IMR-90 (cell line): ENCODE data around the gene BRF1. TPM values are rescaled to one million over a fixed set of nuclear protein-coding genes. Genes with fewer than 3 reads are reported as not detected.

Experiments
- ATAC-seq: fragments of 200-7000 bp; cut with Tn5 transposase; 2 replicates; pipeline ENCODE4 v1.9.1; 2020; ENCODE audit warnings: low read depth, mild to moderate bottlenecking, moderate library complexity
- BruUV-seq: library from RNA; stranded (reverse); fragments of 400-500 nt; replicated peaks from 2 replicates; lab custom pipeline; 2021; lab: Mats Ljungman, UMichigan
- CTCF ChIA-PET: fragments of 300-600 bp; formaldehyde crosslinking; extraction: SDS; loops from one replicate; lab custom pipeline; 2021; ENCODE audit warnings: antibody characterized with exemption; lab: Yijun Ruan, JAX
- POLR2A ChIA-PET: fragments of 300-600 bp; sonication (Branson Sonifier 250); formaldehyde crosslinking; loops from one replicate; lab custom pipeline; 2022; ENCODE audit warnings: antibody characterized with exemption; ENCODE audit not compliant: unreplicated experiment; lab: Charles Lee
- DNase-seq: peaks from one replicate; pipeline ENCODE4 v3.0.0; 2013
- H2AFZ ChIP-seq: replicated peaks from 2 replicates; pipeline ENCODE3; 2013; ENCODE audit warnings: low read length, mild to moderate bottlenecking; ENCODE audit not compliant: poor library complexity
- H2AK5ac ChIP-seq: 2 replicates; pipeline ENCODE4 v1.6.1; 2013; ENCODE audit warnings: low read depth, low read length, inconsistent platforms
- H2AK9ac ChIP-seq: replicated peaks from 2 replicates; pipeline ENCODE3; 2013; ENCODE audit warnings: mild to moderate bottlenecking, low read depth, low read length, moderate library complexity; ENCODE audit not compliant: poor library complexity
- H2BK120ac ChIP-seq: 2 replicates; pipeline ENCODE4 v1.6.1; 2013; ENCODE audit warnings: low read depth, low read length, inconsistent platforms
- H2BK15ac ChIP-seq: 3 replicates; pipeline ENCODE4 v1.6.1; 2013; ENCODE audit warnings: low read depth, low read length, inconsistent platforms
- H2BK20ac ChIP-seq: 2 replicates; pipeline ENCODE4 v1.6.1; 2013; ENCODE audit warnings: low read depth, mild to moderate bottlenecking, inconsistent platforms, low read length, moderate library complexity
- H2BK5ac ChIP-seq: 2 replicates; pipeline ENCODE4 v1.6.1; 2013; ENCODE audit warnings: mild to moderate bottlenecking, low read depth, low read length, inconsistent platforms; ENCODE audit not compliant: poor library complexity, severe bottlenecking
- H3K14ac ChIP-seq: replicated peaks from 2 replicates; pipeline ENCODE4 v1.6.1; 2013; ENCODE audit warnings: low read depth, low read length, inconsistent platforms
- H3K18ac ChIP-seq: 2 replicates; pipeline ENCODE4 v1.6.1; 2013; ENCODE audit warnings: low read depth, low read length, control low read depth
- H3K23ac ChIP-seq: 2 replicates; pipeline ENCODE4 v1.6.1; 2013; ENCODE audit warnings: low read depth, low read length, inconsistent platforms
- H3K27ac ChIP-seq: 2 replicates; pipeline ENCODE4 v1.5.1; 2013; ENCODE audit warnings: mild to moderate bottlenecking, control low read depth, low read length; ENCODE audit not compliant: insufficient read depth
- H3K27me3 ChIP-seq: 2 replicates; pipeline ENCODE4 v1.6.1; 2013; ENCODE audit warnings: low read length; ENCODE audit not compliant: control insufficient read depth, insufficient read depth
- H3K36me3 ChIP-seq: 2 replicates; pipeline ENCODE4 v1.6.1; 2013; ENCODE audit warnings: low read length, mixed read lengths; ENCODE audit not compliant: control insufficient read depth, insufficient read depth
- H3K4ac ChIP-seq: 2 replicates; pipeline ENCODE4 v1.6.1; 2013; ENCODE audit warnings: low read depth, low read length, inconsistent platforms
- H3K4me1 ChIP-seq: 2 replicates; pipeline ENCODE4 v1.6.1; 2013; ENCODE audit warnings: low read length, mixed read lengths; ENCODE audit not compliant: control insufficient read depth, insufficient read depth
- H3K4me2 ChIP-seq: 2 replicates; pipeline ENCODE4 v1.6.1; 2013; ENCODE audit warnings: low read depth, mild to moderate bottlenecking, control low read depth, low read length, moderate library complexity
- H3K4me3 ChIP-seq: 2 replicates; pipeline ENCODE4 v1.5.1; 2013; ENCODE audit warnings: low read depth, mild to moderate bottlenecking, control low read depth, low read length, moderate library complexity; ENCODE audit not compliant: insufficient read depth
- H3K56ac ChIP-seq: 2 replicates; pipeline ENCODE4 v1.6.1; 2013; ENCODE audit warnings: low read length, inconsistent platforms; ENCODE audit not compliant: insufficient read depth; ENCODE audit errors: extremely low read depth
- H3K79me1 ChIP-seq, 2 experiments: 2 replicates each; pipeline ENCODE4 v1.6.1; 2013; ENCODE audit warnings: low read length in 2 of 2, inconsistent platforms in 1 of 2, low read depth in 1 of 2
- H3K9ac ChIP-seq: 2 replicates; pipeline ENCODE4 v1.6.1; 2013; ENCODE audit warnings: low read depth, low read length, control low read depth
- H3K9me1 ChIP-seq: 2 replicates; pipeline ENCODE4 v1.6.1; 2013; ENCODE audit warnings: low read length, inconsistent platforms; ENCODE audit not compliant: insufficient read depth
- H3K9me3 ChIP-seq: 2 replicates; pipeline ENCODE4 v1.6.1; 2013; ENCODE audit warnings: low read length; ENCODE audit not compliant: control insufficient read depth, insufficient read depth
- H4K20me1 ChIP-seq: 2 replicates; pipeline ENCODE4 v1.6.1; 2013; ENCODE audit warnings: low read length, inconsistent platforms; ENCODE audit not compliant: insufficient read depth
- H4K5ac ChIP-seq: 2 replicates; pipeline ENCODE4 v1.6.1; 2013; ENCODE audit warnings: mild to moderate bottlenecking, low read depth, low read length, control low read depth
- H4K8ac ChIP-seq, 2 experiments: 2 replicates each; pipeline ENCODE4 v1.6.1; 2013; ENCODE audit warnings: low read depth in 2 of 2, low read length in 2 of 2, control low read depth in 1 of 2, inconsistent platforms in 1 of 2
- H4K91ac ChIP-seq: 2 replicates; pipeline ENCODE4 v1.6.1; 2013; ENCODE audit warnings: low read depth, low read length, inconsistent platforms; ENCODE audit not compliant: insufficient read depth
- CEBPB ChIP-seq: IDR thresholded peaks from 2 replicates; pipeline ENCODE4 v1.6.1; 2012; ENCODE audit warnings: low read depth, low read length, improper control_type of control experiment
- ELK1 ChIP-seq: fragments of 150-350 bp; IDR thresholded peaks from 2 replicates; pipeline ENCODE4 v1.6.1; 2016; ENCODE audit warnings: low read depth, mild to moderate bottlenecking, low read length, moderate library complexity, borderline replicate concordance
- MAFK ChIP-seq: IDR thresholded peaks from 2 replicates; pipeline ENCODE4 v1.6.1; 2012; ENCODE audit warnings: low read depth, low read length, improper control_type of control experiment
- POLR2A ChIP-seq: IDR thresholded peaks from 2 replicates; pipeline ENCODE4 v1.6.1; 2012; ENCODE audit warnings: mild to moderate bottlenecking, low read depth, low read length
- WGBS, 2 experiments: methylation state at CpG; one replicate each; pipeline versions ENCODE4 v1.1.5 to v1.1.7; 2013; ENCODE audit warnings: missing lambda C conversion rate in 2 of 2; ENCODE audit not compliant: insufficient read length in 1 of 2; ENCODE audit errors: extremely low coverage in 2 of 2; 5-methylcytosine and 5-hydroxymethylcytosine counted together
- dilution Hi-C: fragments of 300-500 bp; cut with HindIII; formaldehyde crosslinking; loops from one replicate; pipeline ENCODE4 v1.14.3; 2018; ENCODE audit warnings: low sequenced_read_pairs; ENCODE audit not compliant: unreplicated experiment
- in situ Hi-C: fragments of 300-500 bp; cut with MboI; formaldehyde crosslinking; loops from 3 replicates; pipeline ENCODE4 v1.14.3; 2019; ENCODE audit warnings: low sequenced_read_pairs, inconsistent platforms, mixed read lengths
- intact Hi-C: fragments of 100-400 bp; cut with micrococcal nuclease; formaldehyde crosslinking; loops from 2 replicates; pipeline ENCODE4 v1.10.0; 2022
- polyA plus RNA-seq, 3 experiments: library from polyadenylated mRNA; depleted of rRNA; stranded (reverse); fragments of >200 nt; gene quantifications; 2 replicates each; pipeline ENCODE4 v1.2.3, GENCODE V29; 2012; ENCODE audit warnings: low replicate concordance in 1 of 3
- total RNA-seq: library from RNA; depleted of rRNA; stranded (reverse); fragments of >200 nt; gene quantifications from 2 replicates; pipeline ENCODE4 v1.2.3, GENCODE V29; 2012

BRF1 gene
- total and polyA plus RNA-seq, 2 of the 4 experiments (the other 2 are of a cell fraction), result 12.4 to 16.7 TPM

- dilution Hi-C loops, result no loop called here
Measured at GRCh38 chr14:105349992-105350391, 49.2 kb upstream of the BRF1 start.

More at GRCh38 chr14:105349992-105350391, 49.2 kb upstream of the BRF1 start:
- Histone ChIP-seq H2BK20ac (no peak overlapping the region), H3K36me3 (peaks cover 2% of the 10 kb centered on the region), H3K4me3 (no peak overlapping the region), H3K56ac (no peak overlapping the region), H2AFZ (no peak overlapping the region), H4K5ac (no peak overlapping the region), H3K9me1 (no peaks in the 10 kb centered on the region; the same call in 1 of the 2 replicates), H3K4ac (no peak overlapping the region), H2AK9ac (no peak overlapping the region), H4K20me1 (peaks cover 15% of the 10 kb centered on the region), H2BK120ac (no peak overlapping the region), H2AK5ac (no peak overlapping the region), H3K23ac (no peak overlapping the region), H2BK15ac (no peak overlapping the region), H2BK5ac (no peak overlapping the region), H4K8ac (no peak overlapping the region), H3K79me1 (peaks cover 10 to 22% of the 10 kb centered on the region in 2 experiments), H3K4me2 (no peak overlapping the region), H3K4me1 (peaks cover 3% of the 10 kb centered on the region; the same call in 1 of the 2 replicates), H3K27ac (no peak overlapping the region), H3K18ac (no peak overlapping the region), H3K27me3 (no peaks in the 10 kb centered on the region), H3K9ac (no peak overlapping the region), H3K14ac (no peak overlapping the region), H3K9me3 (no peaks in the 10 kb centered on the region), H4K91ac (no peak overlapping the region)
- in situ Hi-C loops, result loop anchor here (10.0 kb wide), 1 partner anchor 255 kb away; no protein-coding TSS in a partner anchor
- POLR2A ChIA-PET, result no interaction called here
- intact Hi-C loops, result loop anchor here (5.0 kb wide), 1 partner anchor 68 kb away; no protein-coding TSS in a partner anchor
- no TSS peak for BruUV-seq
- no peak for DNase-seq
- CTCF ChIA-PET, result no interaction called here
- no peak for ATAC-seq
- no peak for TF ChIP-seq CEBPB
- TF ChIP-seq POLR2A, result no peak
- TF ChIP-seq MAFK, result no peak
- no peak for TF ChIP-seq ELK1
- no CpG with 5 or more reads among the region's 11 CpGs for WGBS, 2 experiments
